ACC112 (cell line): ENCODE data around the gene MYO5A.

Experiments
- H2AFZ ChIP-seq: fragments of 200-600 bp; sonication (generic); one replicate; pipeline ENCODE4 v1.6.0; 2017; ENCODE audit warnings: antibody characterized with exemption, low read length; ENCODE audit not compliant: unreplicated experiment
- H3K27ac ChIP-seq: fragments of 200-600 bp; sonication (generic); 2 replicates; pipeline ENCODE4 v1.5.1; 2014; ENCODE audit warnings: low read depth, mild to moderate bottlenecking, antibody characterized with exemption, low read length, moderate library complexity
- H3K27me3 ChIP-seq: fragments of 200-600 bp; sonication (generic); 2 replicates; pipeline ENCODE4 v1.6.1; 2014; ENCODE audit warnings: mild to moderate bottlenecking, antibody characterized with exemption, low read length, moderate library complexity, mixed read lengths; ENCODE audit not compliant: insufficient read depth
- H3K36me3 ChIP-seq: fragments of 200-600 bp; sonication (generic); 2 replicates; pipeline ENCODE4 v1.6.1; 2016; ENCODE audit warnings: mild to moderate bottlenecking, antibody characterized with exemption, low read length, moderate library complexity, mixed read lengths; ENCODE audit not compliant: insufficient read depth
- H3K4me1 ChIP-seq: fragments of 200-600 bp; sonication (generic); one replicate; pipeline ENCODE4 v1.6.1; 2016; ENCODE audit warnings: low read length, mixed read lengths; ENCODE audit not compliant: insufficient read depth, unreplicated experiment, control insufficient read depth
- H3K4me3 ChIP-seq: fragments of 200-600 bp; sonication (generic); 2 replicates; pipeline ENCODE4 v1.5.1; 2014; ENCODE audit warnings: mild to moderate bottlenecking, low read depth, low read length
- H3K79me2 ChIP-seq: fragments of 200-600 bp; sonication (generic); one replicate; pipeline ENCODE4 v1.6.0; 2016; ENCODE audit warnings: low read length; ENCODE audit not compliant: control insufficient read depth, unreplicated experiment, insufficient read depth

The MYO5A gene

DNA sequence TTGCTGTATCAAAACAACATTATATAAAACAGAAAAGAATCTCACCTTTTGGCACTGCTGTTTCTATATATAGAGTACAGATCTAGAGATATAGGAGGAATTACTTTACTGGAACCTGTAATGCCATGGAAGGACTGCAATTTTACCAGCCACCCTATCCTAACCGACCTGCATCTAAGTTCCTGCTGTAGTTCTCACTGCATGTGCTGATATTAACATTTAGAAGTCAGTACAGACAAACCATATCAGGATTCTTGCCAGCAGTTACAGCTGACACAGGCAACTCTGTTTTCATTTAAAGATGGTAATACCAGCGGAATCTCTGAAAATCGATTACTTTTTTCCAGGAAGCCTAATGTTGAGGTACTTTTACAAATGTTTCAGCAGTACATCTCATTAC lies 159.7 kb downstream of the MYO5A start:
- Histone ChIP-seq H3K36me3 (peaks cover 7% of the 10 kb centered on the region), H3K27ac (no peak overlapping the region), H3K4me3 (no peak overlapping the region), H3K79me2 (no peaks in the 10 kb centered on the region), H2AFZ (no peak overlapping the region), H3K4me1 (no peaks in the 10 kb centered on the region), H3K27me3 (no peaks in the 10 kb centered on the region)

DNA sequence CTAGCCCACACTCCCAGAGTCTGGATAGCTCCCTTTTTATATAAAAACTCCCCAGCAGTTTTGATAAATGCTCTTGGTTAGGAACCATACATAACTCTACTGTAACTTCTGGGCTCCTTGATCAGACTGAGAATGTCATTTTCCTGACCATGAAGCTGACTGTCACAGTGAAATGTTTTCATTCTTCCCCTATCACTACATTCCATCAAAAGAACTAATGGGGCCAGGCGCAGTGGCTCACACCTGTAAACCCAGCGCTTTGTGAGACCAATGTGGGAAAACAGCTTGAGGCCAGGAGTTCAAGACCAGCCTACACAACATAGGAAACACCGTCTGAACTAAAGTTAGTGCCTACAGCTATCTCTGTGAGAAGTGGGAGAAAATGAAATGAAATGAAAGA lies 160.3 kb downstream of the MYO5A start:
- Histone ChIP-seq H3K79me2 (no peaks in the 10 kb centered on the region), H3K27me3 (no peaks in the 10 kb centered on the region), H2AFZ (no peak overlapping the region), H3K4me3 (no peak overlapping the region), H3K27ac (no peak overlapping the region), H3K4me1 (no peaks in the 10 kb centered on the region), H3K36me3 (peaks cover 5% of the 10 kb centered on the region; the same call in 1 of the 2 replicates)

DNA sequence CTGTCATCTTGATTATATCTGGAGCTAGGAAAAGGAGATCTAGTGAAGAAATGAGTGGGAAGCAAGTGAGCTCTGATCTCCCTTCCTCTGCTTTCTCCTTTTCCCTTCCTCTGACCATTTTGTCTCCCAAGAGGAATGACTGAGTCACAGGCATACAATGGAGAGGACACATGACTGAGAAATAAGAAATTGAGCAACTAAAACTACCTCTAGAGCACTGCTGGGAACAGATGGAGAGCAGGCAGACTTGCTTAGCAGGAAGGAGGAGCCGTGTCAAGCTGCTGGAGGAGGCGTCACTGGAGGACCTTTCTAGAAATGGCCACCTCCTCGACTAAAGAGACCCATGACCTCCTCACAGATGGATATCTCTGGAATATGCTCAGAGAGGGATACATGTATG lies 166.2 kb downstream of the MYO5A start:
- Histone ChIP-seq H3K27me3 (no peaks in the 10 kb centered on the region), H3K79me2 (no peaks in the 10 kb centered on the region), H3K36me3 (peaks cover 6% of the 10 kb centered on the region; the same call in 1 of the 2 replicates), H2AFZ (no peak overlapping the region), H3K4me3 (no peak overlapping the region), H3K27ac (peak overlapping the region; percentile 31), H3K4me1 (peaks cover 16% of the 10 kb centered on the region)

DNA sequence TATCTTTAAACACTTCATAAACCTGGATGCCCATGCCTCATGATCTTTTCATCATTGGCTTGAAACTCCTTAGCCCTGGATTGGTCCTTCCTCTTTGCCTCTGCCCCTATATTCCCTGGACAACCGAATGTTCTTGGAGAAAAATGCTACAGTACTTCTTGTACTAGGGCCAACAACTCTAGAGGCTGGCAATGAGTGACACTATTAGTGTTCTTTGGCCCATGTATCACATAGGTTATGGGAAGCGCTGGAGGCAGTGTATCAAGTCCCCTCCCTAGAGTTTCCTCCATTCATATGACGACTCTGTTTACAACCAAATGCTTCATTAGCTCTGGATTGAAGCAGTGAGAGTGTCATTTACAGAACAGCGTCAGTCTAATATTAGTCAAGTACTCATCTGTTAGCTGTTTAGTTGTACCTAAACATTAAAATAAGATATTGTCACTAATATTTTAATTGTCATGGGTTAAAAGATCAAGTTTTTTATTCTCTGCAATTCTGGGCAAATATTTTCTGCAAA lies 166.6 kb downstream of the MYO5A start:
- H3K4me1 ChIP-seq = peaks cover 16% of the 10 kb centered on the region
- H3K27ac ChIP-seq = peak overlapping the region; percentile 31; the same call in 1 of the 2 replicates
- peaks cover 6% of the 10 kb centered on the region; the same call in 1 of the 2 replicates for H3K36me3 ChIP-seq

DNA sequence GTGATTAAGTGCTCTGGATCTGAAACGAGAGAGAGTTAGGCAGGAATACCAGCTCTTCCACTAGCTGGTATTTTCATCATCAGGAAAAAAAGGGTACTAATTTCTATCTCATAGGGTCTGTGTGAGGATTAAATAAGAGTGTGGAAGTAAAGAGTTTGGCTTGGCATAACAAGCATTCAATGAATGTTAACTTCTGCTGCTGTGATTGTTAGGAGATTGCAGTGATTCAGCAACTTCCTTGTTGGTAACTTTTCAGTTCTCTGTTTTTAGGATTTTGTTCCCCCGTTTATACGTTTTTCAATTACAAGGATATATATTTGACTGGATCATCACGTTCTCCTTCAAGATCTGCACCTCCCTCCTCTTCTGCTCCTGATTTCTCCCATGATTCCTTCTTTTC lies 167.2 kb downstream of the MYO5A start:
- Histone ChIP-seq H3K79me2 (no peaks in the 10 kb centered on the region), H3K27me3 (no peaks in the 10 kb centered on the region), H3K4me1 (peaks cover 16% of the 10 kb centered on the region), H2AFZ (no peak overlapping the region), H3K27ac (no peak overlapping the region), H3K36me3 (peaks cover 6% of the 10 kb centered on the region; the same call in 1 of the 2 replicates), H3K4me3 (no peak overlapping the region)

More for the DNA sequence above, 166.6 kb downstream of the MYO5A start:
- no peak overlapping the region for H3K4me3 ChIP-seq
- no peak overlapping the region for H2AFZ ChIP-seq
- H3K79me2 ChIP-seq = no peaks in the 10 kb centered on the region
- no peaks in the 10 kb centered on the region for H3K27me3 ChIP-seq

DNA sequence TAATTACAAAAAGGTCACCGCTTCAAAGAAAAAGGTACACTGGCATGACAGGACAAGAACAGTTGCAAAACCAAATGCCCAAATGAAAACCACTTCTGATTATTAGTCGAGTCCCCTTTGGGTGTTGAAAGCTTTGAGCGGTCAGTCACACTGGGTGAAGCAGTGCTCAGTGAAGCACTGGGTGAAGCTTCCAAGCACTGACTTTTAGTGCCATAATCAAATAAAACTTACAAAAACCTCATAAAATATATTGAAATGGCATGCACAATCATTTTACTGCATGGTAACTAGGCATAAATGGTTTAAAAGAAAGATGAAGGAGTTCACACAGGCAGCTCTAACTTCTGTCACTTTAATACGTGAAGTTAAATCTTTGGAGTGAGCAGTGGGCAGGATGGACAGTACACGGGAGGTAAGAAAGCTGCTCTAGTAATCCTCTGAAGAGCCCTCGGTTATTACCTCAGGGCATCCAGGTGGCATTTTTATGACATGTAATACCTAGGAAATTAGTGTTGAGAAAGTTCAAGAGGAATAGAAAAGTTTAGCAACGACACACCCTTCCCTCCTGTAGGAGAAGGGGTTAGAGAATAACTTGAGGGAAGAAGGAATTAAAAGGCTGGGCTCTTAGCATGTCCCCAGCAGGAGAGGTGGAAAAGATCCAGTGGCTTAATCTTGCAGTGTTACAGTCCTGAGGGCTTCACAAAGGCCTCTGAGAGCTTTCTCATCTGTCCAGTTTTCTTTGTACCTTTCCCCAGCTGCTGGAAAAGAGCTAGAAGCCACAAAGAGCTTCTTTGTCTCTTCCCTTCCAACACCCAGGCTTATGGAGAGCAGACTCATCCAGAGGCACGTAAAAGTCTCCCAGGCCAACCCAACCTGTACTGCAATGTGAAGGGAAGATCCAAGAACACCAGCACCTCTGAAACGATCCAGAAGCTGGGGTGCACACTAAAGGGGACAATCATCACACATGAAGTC lies 168.2 kb downstream of the MYO5A start:
- Histone ChIP-seq H3K4me1 (peaks cover 16% of the 10 kb centered on the region), H3K27ac (no peak overlapping the region), H3K27me3 (no peaks in the 10 kb centered on the region), H3K79me2 (no peaks in the 10 kb centered on the region), H3K36me3 (peaks cover 6% of the 10 kb centered on the region; the same call in 1 of the 2 replicates), H3K4me3 (no peak overlapping the region), H2AFZ (no peak overlapping the region)

DNA sequence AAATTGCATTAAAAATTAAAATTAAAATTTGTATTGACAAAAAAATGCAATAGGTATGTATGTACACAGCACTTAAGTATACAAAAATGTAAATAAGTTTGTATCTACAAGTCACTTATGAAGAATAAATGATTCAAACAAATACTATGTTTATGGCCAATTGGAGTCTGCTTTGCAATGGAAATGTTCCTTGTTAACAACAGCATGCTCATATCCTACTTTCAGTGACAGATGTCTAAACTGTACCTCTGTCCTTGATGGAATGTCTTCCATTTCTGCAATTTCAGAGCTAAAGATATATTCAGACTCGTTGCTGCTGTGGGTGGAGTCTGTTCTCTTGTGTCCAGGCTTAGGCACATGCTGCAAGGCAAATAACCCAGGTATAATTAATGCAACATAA lies 169.0 kb downstream of the MYO5A start:
- H3K27ac ChIP-seq = no peak overlapping the region
- H3K36me3 ChIP-seq = peaks cover 6% of the 10 kb centered on the region; the same call in 1 of the 2 replicates

DNA sequence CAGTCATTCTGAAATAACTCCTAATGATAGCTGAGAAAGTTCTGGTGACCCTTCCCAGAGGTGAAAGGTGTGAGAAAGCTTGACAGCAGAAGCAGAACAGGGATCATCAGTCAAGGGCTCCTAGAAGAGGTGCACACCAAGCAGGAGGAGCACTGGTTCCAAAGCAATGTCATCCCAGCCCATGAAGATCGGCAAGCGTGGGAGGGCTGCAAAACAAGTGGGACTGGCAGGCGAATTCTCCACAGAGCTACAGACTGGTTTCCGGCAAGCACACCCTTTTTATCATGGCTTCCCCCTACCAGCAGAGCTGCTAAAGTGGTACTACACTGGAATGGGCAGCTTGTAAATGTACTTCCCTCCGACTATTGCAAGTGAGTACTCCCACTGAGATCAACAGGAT lies 170.7 kb downstream of the MYO5A start:
- H3K36me3 ChIP-seq = peaks cover 10% of the 10 kb centered on the region
- H3K4me3 ChIP-seq = no peak overlapping the region
- no peak overlapping the region for H3K27ac ChIP-seq

More for the DNA sequence above, 169.0 kb downstream of the MYO5A start:
- no peak overlapping the region for H2AFZ ChIP-seq
- no peak overlapping the region for H3K4me3 ChIP-seq
- peaks cover 16% of the 10 kb centered on the region for H3K4me1 ChIP-seq
- no peaks in the 10 kb centered on the region for H3K79me2 ChIP-seq
- no peaks in the 10 kb centered on the region for H3K27me3 ChIP-seq

DNA sequence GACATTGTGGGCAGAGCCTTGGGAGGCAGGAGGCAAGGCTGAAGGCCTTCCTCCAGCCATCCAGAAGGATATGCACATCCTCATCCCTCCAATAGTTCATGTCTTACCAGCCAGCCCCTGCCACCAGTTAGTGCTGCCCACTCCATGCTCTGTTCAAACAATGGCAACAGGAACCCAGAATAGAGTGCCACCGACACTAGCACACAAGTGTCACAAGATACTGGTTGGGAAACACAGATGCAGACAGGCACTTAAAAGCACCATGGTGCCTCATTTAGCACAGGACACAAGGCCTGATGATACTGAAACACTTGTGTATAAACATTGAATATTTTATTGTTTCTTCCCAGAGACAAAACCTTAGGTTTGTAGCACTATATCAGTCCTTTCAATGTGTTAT lies 176.6 kb downstream of the MYO5A start:
- no peaks in the 10 kb centered on the region for H3K79me2 ChIP-seq
- H2AFZ ChIP-seq = no peak overlapping the region
- peaks cover 4% of the 10 kb centered on the region for H3K4me1 ChIP-seq
- no peak overlapping the region for H3K4me3 ChIP-seq
- H3K27me3 ChIP-seq = no peaks in the 10 kb centered on the region
- H3K27ac ChIP-seq = no peak overlapping the region
- H3K36me3 ChIP-seq = peaks cover 4% of the 10 kb centered on the region; the same call in 1 of the 2 replicates

More for the DNA sequence above, 170.7 kb downstream of the MYO5A start:
- H2AFZ ChIP-seq = no peak overlapping the region
- peaks cover 14% of the 10 kb centered on the region for H3K4me1 ChIP-seq
- no peaks in the 10 kb centered on the region for H3K27me3 ChIP-seq
- H3K79me2 ChIP-seq = no peaks in the 10 kb centered on the region

DNA sequence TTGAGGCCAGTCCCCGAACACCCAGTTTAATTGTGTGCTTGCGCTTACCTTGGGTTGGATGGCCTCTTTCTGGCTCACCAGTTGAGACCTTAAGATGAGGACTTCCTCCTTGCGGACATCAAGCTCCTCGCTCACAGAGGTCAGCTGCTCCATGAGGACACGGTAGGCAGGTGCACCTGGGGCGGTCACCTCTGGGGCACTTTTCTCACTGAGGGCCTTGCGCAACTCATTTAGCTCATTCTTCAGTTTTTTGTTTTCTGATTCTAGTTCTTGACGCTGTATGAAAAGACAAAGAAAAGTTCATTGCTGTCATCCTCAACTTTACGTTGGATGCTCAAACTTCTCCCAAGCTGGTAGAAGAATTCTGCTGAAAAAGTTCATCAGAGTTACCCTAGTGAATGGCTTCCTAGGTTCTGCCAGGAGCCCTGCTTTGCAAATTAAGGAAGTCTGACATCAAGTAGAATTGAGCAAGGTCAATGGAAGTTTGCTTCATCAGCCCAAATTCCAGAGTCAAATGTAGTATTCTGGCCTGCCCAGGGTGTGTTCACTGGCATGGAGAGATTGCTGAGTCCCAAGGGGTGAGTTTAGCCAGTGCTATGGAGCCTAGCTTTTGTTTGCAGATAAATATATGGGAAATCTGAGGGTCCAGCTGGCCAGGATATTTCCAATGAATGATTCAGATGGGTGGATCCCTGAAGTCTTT lies 177.3 kb downstream of the MYO5A start:
- Histone ChIP-seq H3K27me3 (no peaks in the 10 kb centered on the region), H3K36me3 (peaks cover 5% of the 10 kb centered on the region; the same call in 1 of the 2 replicates)

More for the DNA sequence above, 177.3 kb downstream of the MYO5A start:
- Histone ChIP-seq H3K27ac (no peak overlapping the region), H3K4me3 (no peak overlapping the region), H3K4me1 (peaks cover 4% of the 10 kb centered on the region), H3K79me2 (no peaks in the 10 kb centered on the region), H2AFZ (no peak overlapping the region)
